IMR-90 (cell line): ENCODE measurements around the gene PDZD2. TPM values are rescaled to one million over a fixed set of nuclear protein-coding genes. Genes with fewer than 3 reads are reported as not detected.

Source experiments
- ATAC-seq: fragments of 200-7000 bp; cut with Tn5 transposase; 2 replicates; pipeline ENCODE4 v1.9.1; 2020; ENCODE audit warnings: low read depth, mild to moderate bottlenecking, moderate library complexity
- BruUV-seq: library from RNA; stranded (reverse); fragments of 400-500 nt; replicated peaks from 2 replicates; lab custom pipeline; 2021; lab: Mats Ljungman, UMichigan
- CTCF ChIA-PET: fragments of 300-600 bp; formaldehyde crosslinking; extraction: SDS; loops from one replicate; lab custom pipeline; 2021; ENCODE audit warnings: antibody characterized with exemption; lab: Yijun Ruan, JAX
- POLR2A ChIA-PET: fragments of 300-600 bp; sonication (Branson Sonifier 250); formaldehyde crosslinking; loops from one replicate; lab custom pipeline; 2022; ENCODE audit warnings: antibody characterized with exemption; ENCODE audit not compliant: unreplicated experiment; lab: Charles Lee
- DNase-seq: peaks from one replicate; pipeline ENCODE4 v3.0.0; 2013
- H2AFZ ChIP-seq: replicated peaks from 2 replicates; pipeline ENCODE3; 2013; ENCODE audit warnings: low read length, mild to moderate bottlenecking; ENCODE audit not compliant: poor library complexity
- H2AK5ac ChIP-seq: 2 replicates; pipeline ENCODE4 v1.6.1; 2013; ENCODE audit warnings: low read depth, low read length, inconsistent platforms
- H2AK9ac ChIP-seq: replicated peaks from 2 replicates; pipeline ENCODE3; 2013; ENCODE audit warnings: mild to moderate bottlenecking, low read depth, low read length, moderate library complexity; ENCODE audit not compliant: poor library complexity
- H2BK120ac ChIP-seq: 2 replicates; pipeline ENCODE4 v1.6.1; 2013; ENCODE audit warnings: low read depth, low read length, inconsistent platforms
- H2BK15ac ChIP-seq: 3 replicates; pipeline ENCODE4 v1.6.1; 2013; ENCODE audit warnings: low read depth, low read length, inconsistent platforms
- H2BK20ac ChIP-seq: 2 replicates; pipeline ENCODE4 v1.6.1; 2013; ENCODE audit warnings: low read depth, mild to moderate bottlenecking, inconsistent platforms, low read length, moderate library complexity
- H2BK5ac ChIP-seq: 2 replicates; pipeline ENCODE4 v1.6.1; 2013; ENCODE audit warnings: mild to moderate bottlenecking, low read depth, low read length, inconsistent platforms; ENCODE audit not compliant: poor library complexity, severe bottlenecking
- H3K14ac ChIP-seq: replicated peaks from 2 replicates; pipeline ENCODE4 v1.6.1; 2013; ENCODE audit warnings: low read depth, low read length, inconsistent platforms
- H3K18ac ChIP-seq: 2 replicates; pipeline ENCODE4 v1.6.1; 2013; ENCODE audit warnings: low read depth, low read length, control low read depth
- H3K23ac ChIP-seq: 2 replicates; pipeline ENCODE4 v1.6.1; 2013; ENCODE audit warnings: low read depth, low read length, inconsistent platforms
- H3K27ac ChIP-seq: 2 replicates; pipeline ENCODE4 v1.5.1; 2013; ENCODE audit warnings: mild to moderate bottlenecking, control low read depth, low read length; ENCODE audit not compliant: insufficient read depth
- H3K27me3 ChIP-seq: 2 replicates; pipeline ENCODE4 v1.6.1; 2013; ENCODE audit warnings: low read length; ENCODE audit not compliant: control insufficient read depth, insufficient read depth
- H3K36me3 ChIP-seq: 2 replicates; pipeline ENCODE4 v1.6.1; 2013; ENCODE audit warnings: low read length, mixed read lengths; ENCODE audit not compliant: control insufficient read depth, insufficient read depth
- H3K4ac ChIP-seq: 2 replicates; pipeline ENCODE4 v1.6.1; 2013; ENCODE audit warnings: low read depth, low read length, inconsistent platforms
- H3K4me1 ChIP-seq: 2 replicates; pipeline ENCODE4 v1.6.1; 2013; ENCODE audit warnings: low read length, mixed read lengths; ENCODE audit not compliant: control insufficient read depth, insufficient read depth
- H3K4me2 ChIP-seq: 2 replicates; pipeline ENCODE4 v1.6.1; 2013; ENCODE audit warnings: low read depth, mild to moderate bottlenecking, control low read depth, low read length, moderate library complexity
- H3K4me3 ChIP-seq: 2 replicates; pipeline ENCODE4 v1.5.1; 2013; ENCODE audit warnings: low read depth, mild to moderate bottlenecking, control low read depth, low read length, moderate library complexity; ENCODE audit not compliant: insufficient read depth
- H3K56ac ChIP-seq: 2 replicates; pipeline ENCODE4 v1.6.1; 2013; ENCODE audit warnings: low read length, inconsistent platforms; ENCODE audit not compliant: insufficient read depth; ENCODE audit errors: extremely low read depth
- H3K79me1 ChIP-seq, 2 experiments: 2 replicates each; pipeline ENCODE4 v1.6.1; 2013; ENCODE audit warnings: low read length in 2 of 2, inconsistent platforms in 1 of 2, low read depth in 1 of 2
- H3K9ac ChIP-seq: 2 replicates; pipeline ENCODE4 v1.6.1; 2013; ENCODE audit warnings: low read depth, low read length, control low read depth
- H3K9me1 ChIP-seq: 2 replicates; pipeline ENCODE4 v1.6.1; 2013; ENCODE audit warnings: low read length, inconsistent platforms; ENCODE audit not compliant: insufficient read depth
- H3K9me3 ChIP-seq: 2 replicates; pipeline ENCODE4 v1.6.1; 2013; ENCODE audit warnings: low read length; ENCODE audit not compliant: control insufficient read depth, insufficient read depth
- H4K20me1 ChIP-seq: 2 replicates; pipeline ENCODE4 v1.6.1; 2013; ENCODE audit warnings: low read length, inconsistent platforms; ENCODE audit not compliant: insufficient read depth
- H4K5ac ChIP-seq: 2 replicates; pipeline ENCODE4 v1.6.1; 2013; ENCODE audit warnings: mild to moderate bottlenecking, low read depth, low read length, control low read depth
- H4K8ac ChIP-seq, 2 experiments: 2 replicates each; pipeline ENCODE4 v1.6.1; 2013; ENCODE audit warnings: low read depth in 2 of 2, low read length in 2 of 2, control low read depth in 1 of 2, inconsistent platforms in 1 of 2
- H4K91ac ChIP-seq: 2 replicates; pipeline ENCODE4 v1.6.1; 2013; ENCODE audit warnings: low read depth, low read length, inconsistent platforms; ENCODE audit not compliant: insufficient read depth
- RFX5 ChIP-seq: IDR thresholded peaks from 2 replicates; pipeline ENCODE4 v1.8.0; 2012; ENCODE audit warnings: low read depth, mild to moderate bottlenecking, low read length, moderate library complexity
- USF2 ChIP-seq: fragments of 150-350 bp; IDR thresholded peaks from 2 replicates; pipeline ENCODE4 v1.6.1; 2017; ENCODE audit warnings: mild to moderate bottlenecking, antibody characterized with exemption, low read length, low read depth
- WGBS, 2 experiments: methylation state at CpG; one replicate each; pipeline versions ENCODE4 v1.1.5 to v1.1.7; 2013; ENCODE audit warnings: missing lambda C conversion rate in 2 of 2; ENCODE audit not compliant: insufficient read length in 1 of 2; ENCODE audit errors: extremely low coverage in 2 of 2; 5-methylcytosine and 5-hydroxymethylcytosine counted together
- dilution Hi-C: fragments of 300-500 bp; cut with HindIII; formaldehyde crosslinking; loops from one replicate; pipeline ENCODE4 v1.14.3; 2018; ENCODE audit warnings: low sequenced_read_pairs; ENCODE audit not compliant: unreplicated experiment
- in situ Hi-C: fragments of 300-500 bp; cut with MboI; formaldehyde crosslinking; loops from 3 replicates; pipeline ENCODE4 v1.14.3; 2019; ENCODE audit warnings: low sequenced_read_pairs, inconsistent platforms, mixed read lengths
- intact Hi-C: fragments of 100-400 bp; cut with micrococcal nuclease; formaldehyde crosslinking; loops from 2 replicates; pipeline ENCODE4 v1.10.0; 2022
- polyA plus RNA-seq, 3 experiments: library from polyadenylated mRNA; depleted of rRNA; stranded (reverse); fragments of >200 nt; gene quantifications; 2 replicates each; pipeline ENCODE4 v1.2.3, GENCODE V29; 2012; ENCODE audit warnings: low replicate concordance in 1 of 3
- total RNA-seq: library from RNA; depleted of rRNA; stranded (reverse); fragments of >200 nt; gene quantifications from 2 replicates; pipeline ENCODE4 v1.2.3, GENCODE V29; 2012

PDZD2 gene
- total and polyA plus RNA-seq, 2 of the 4 experiments (the other 2 are of a cell fraction) = under 0.01 to 0.02 TPM

DNA sequence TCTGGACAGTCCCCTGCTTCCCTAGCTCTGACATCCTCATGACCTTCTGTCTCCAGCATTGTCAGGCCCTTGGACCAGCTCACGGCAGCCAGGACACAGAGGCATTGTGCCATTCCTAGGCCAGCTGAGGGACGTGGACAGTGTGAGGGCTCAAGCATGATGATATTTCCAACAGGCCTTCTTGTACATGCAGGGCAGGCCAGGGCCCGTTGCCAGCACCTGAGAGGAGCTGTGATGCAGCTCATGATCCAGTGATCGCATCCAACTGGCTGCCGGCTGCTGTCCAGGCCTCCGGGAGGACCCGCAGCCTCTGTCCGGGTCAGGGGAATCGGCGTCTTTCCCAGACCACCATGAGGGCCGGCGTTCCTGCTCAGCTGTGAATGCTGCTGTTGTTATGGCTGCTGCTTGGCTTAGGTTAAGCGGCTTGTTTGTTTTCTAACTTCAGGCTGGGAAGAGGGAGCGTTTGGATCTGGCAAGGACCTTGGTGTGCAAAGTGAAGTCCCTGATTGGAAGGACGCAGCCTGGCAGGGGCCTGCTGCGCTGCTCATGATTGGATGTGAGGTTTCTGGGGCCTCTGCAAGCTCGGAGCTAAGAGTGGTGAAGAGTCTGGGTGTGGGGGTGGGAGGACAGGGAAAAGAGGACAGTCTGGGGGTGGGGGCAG, 53.8 kb downstream of the PDZD2 start:
- Histone ChIP-seq H2AK5ac (no peak overlapping the region), H3K9me1 (no peaks in the 10 kb centered on the region), H4K8ac (no peak overlapping the region), H3K4me1 (no peaks in the 10 kb centered on the region), H3K79me1 (no peaks in the 10 kb centered on the region), H4K20me1 (no peaks in the 10 kb centered on the region), H3K4ac (no peak overlapping the region), H3K36me3 (no peaks in the 10 kb centered on the region), H3K4me2 (no peak overlapping the region), H4K5ac (no peak overlapping the region), H3K27ac (no peak overlapping the region), H2BK120ac (no peak overlapping the region), H4K91ac (no peak overlapping the region), H3K9me3 (no peaks in the 10 kb centered on the region), H2BK5ac (no peak overlapping the region), H2BK15ac (no peak overlapping the region), H3K4me3 (no peak overlapping the region), H2BK20ac (no peak overlapping the region), H2AK9ac (no peak overlapping the region), H3K9ac (no peak overlapping the region), H3K18ac (no peak overlapping the region), H3K56ac (no peak overlapping the region), H3K23ac (no peak overlapping the region), H3K27me3 (peaks cover 11% of the 10 kb centered on the region), H3K14ac (no peak overlapping the region), H2AFZ (no peak overlapping the region)
- intact Hi-C loops (no loop called here), dilution Hi-C loops (no loop called here), in situ Hi-C loops (no loop called here)
- BruUV-seq = no TSS peak
- ATAC-seq (no peak), DNase-seq (no peak)
- ChIA-PET POLR2A (no interaction called here), CTCF (no interaction called here)
- no peak for TF ChIP-seq USF2
- no peak for TF ChIP-seq RFX5
- WGBS, 2 experiments = 76% methylated on average over 8 of the region's 17 CpGs; no CpG with 5 or more reads in 1 of the 2 experiments
